Measurements from ENCODE around the gene TGFBR1.

The TGFBR1 gene

DNA sequence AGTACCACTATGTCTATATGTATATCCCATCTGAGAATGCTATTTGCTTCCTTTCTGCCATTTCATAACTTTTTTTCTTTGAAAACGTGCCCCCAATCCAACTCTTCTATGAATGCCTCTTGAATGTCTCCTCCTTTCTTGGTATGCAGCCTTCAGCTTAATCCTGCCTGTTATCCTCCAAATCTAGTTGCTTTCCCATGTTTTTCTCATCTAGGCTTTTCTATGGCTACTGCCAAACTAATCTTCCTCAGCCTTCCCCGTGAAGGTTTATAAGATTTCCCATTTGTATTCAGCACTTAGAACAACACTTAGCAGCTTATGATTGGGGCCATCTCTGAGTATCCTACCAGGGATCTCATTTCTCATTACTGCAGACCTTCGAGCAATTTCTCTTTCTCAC lies 2.5 kb downstream of the TGFBR1 start:
- DNase-seq (ENCODE audit: low spot score), result no peak

DNA sequence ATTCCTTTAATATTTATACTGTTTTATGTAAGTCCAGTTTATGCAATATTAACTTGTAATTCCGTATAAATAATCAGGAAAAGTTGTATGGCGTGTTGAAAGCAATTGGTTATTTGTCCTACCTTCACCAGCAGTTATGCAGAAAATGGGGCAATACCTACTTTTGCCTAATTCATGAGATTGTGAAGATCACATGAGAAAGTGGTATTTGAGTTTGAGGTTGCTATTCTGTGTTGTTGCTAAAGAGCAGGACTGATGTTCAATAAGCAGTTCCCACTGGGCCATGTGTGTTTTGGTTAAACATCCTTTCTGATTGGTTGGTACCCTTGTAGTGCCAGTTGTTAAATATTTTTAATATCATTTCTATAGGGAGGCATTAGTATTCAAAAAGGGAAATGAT lies 3.2 kb downstream of the TGFBR1 start:
- no peak for DNase-seq (ENCODE audit: low spot score)

DNA sequence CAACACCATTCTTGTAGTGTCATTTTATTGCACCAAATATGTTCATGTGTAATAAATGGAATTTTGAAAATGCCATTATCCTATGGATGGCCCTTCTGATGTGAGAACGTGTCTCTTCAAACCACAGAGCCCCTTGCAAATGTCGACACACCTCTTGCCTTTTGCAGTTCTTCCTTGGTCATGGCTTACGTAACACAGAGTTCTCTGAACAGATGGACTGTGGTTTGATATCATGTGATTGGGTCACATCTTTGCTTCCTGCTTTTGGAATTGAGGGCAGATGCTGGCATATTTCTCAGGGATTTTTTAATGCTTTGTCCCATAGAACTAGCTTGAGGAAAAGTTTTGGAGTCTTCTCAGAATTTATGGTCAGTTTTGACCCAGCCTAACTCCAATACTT lies 4.6 kb downstream of the TGFBR1 start:
- DNase-seq (ENCODE audit: low spot score), result peak; percentile 60

DNA sequence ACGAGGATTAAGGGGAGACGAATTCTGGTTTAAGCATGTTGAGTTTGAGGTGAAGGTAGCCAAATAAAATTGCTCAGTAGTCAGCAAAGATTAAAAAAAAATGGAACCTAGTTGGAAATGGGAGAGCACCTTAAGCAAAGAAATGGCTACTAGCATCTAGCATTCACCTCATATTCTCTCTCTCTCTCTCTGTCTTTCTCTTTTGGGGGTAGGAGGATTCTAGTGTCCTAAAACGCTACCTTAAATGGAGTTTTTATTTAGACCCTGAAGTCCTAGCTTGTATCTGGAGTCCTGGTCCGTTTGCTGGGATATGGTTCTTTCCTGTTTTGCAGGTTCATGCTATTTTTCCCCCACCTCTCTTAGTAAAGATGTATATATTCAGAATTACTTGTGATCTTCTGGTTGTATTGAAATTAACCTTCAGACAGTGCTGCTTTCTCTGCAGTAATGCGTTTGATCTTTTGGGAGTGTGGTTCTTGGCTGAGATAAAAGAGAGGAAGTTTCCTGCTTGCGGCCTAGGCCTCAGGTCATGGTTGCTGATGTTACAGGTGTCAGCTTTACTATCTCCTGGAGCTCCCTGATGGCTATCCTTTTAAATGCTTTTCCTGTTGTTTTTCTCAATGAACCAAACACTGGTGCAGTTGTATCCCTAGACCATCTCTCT lies 8.0 kb downstream of the TGFBR1 start:
- no peak for DNase-seq (ENCODE audit: low spot score)

GRCh38 chr9:99113414-99114048 lies 8.6 kb downstream of the TGFBR1 start:
- no peak for DNase-seq (ENCODE audit: low spot score)

DNA sequence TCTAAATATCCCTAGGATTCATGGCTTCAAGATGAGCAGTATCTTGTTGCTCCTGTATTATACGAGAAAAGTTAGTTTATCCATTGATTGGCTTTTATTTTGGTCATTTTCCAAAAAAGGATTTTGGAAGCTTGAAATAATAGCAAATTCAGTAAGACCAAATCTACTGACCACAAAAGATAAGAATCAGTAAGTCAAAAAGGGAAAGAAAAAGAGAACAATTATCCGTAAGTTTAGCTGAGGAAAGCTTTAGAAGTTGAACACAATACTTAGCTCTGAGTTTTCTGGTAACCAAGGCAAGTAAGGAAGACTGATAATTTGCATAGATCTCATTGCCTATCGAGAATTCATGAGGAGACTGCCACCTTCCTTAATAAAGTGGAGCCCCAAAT lies 9.1 kb downstream of the TGFBR1 start:
- DNase-seq (ENCODE audit: low spot score), result no peak

GRCh38 chr9:99114846-99115500 lies 10.1 kb downstream of the TGFBR1 start:
- DNase-seq (ENCODE audit: low spot score), result no peak

- no peak for DNase-seq (ENCODE audit: low spot score)
These were observed 11.1 kb downstream of the TGFBR1 start for GRCh38 chr9:99116003-99116411.

- DNase-seq (ENCODE audit: low spot score), result no peak
These were observed 14.0 kb downstream of the TGFBR1 start for GRCh38 chr9:99118782-99119466.

DNA sequence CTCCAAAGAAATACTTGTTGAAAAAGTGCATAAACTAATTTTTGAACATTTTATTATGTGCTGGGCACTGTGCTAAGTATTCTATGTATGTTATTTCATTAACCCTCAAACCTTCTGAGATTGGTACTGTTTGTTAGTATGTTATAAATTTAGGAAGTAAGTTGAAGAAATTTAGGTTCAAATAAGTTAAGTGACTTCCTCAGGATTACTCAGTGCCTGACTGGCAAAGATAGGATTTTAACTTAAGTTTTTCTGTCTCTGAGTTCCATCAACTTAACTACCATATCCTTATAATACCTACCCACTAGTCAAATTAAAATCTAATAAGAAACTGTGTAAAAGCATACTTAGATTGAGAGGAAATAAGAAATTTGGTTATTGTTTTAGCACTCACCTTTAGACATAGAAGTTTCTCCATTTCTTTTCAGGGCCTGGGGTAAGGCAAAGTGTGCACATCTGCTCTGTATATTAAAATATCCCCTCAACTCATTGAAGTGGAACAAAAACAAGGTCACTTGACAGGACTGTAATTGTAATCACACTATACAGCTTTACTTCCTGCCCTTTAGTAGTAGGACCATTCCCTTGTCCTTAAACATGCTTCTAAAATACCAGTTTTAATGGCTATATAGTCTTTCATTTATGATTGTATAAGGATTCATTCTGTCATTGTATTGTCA lies 15.2 kb downstream of the TGFBR1 start:
- no peak for DNase-seq (ENCODE audit: low spot score)

GRCh38 chr9:99121604-99122003 lies 16.7 kb downstream of the TGFBR1 start:
- DNase-seq (ENCODE audit: low spot score), result no peak

DNA sequence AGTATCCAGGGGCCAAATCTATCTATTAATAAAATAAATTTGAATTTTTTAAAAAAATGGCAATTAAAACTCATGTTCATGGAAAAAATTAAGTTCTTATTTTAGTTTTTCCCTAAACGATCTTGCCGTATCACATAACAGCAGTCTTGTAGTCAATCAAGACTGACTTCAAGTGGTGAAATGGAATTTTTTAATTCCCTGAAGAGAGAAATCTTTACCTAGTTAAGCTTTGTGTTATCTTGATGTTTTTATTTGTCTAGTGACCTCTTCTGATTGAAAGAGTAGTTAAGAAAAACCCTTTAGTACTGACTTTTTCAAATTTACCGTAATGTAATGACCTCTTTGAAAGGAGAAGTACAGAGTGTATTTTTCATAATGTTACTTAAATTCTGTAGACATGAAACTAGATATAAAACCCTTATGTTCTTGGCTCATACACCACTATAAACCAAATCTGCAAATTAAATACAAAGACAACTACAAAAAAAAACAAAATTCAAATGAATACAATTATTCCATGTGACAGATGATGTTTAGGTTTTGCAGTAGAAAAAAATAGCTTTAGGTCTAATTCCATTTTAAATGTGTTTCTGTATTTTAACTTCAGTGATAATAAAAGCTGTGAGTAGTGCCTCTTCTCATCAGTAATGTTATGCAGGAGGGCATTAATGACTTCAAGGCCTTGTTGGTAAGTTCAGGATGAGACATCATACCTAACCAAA lies 19.8 kb downstream of the TGFBR1 start:
- DNase-seq (ENCODE audit: low spot score), result no peak

- DNase-seq (ENCODE audit: low spot score), result no peak
These were observed 20.5 kb downstream of the TGFBR1 start for GRCh38 chr9:99125446-99125845.

DNA sequence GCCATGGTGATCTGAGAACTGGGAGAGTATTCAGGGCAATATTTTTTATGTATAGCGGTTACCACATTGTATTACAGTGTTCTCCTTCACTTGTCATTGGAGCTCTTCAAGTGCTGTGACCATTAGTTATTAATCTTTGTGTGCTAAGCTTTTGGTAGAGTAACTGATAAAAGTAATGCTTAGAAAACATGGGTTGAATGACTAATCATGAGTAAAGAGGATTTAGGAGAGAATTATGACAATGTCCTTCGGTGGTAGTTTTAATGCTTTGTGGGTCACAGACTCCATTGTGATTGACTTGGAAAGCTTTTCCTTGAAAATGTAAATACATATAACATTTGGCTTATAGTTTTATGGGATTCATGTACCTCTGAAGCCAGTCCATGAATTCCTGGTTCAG lies 21.4 kb downstream of the TGFBR1 start:
- DNase-seq (ENCODE audit: low spot score), result no peak

DNA sequence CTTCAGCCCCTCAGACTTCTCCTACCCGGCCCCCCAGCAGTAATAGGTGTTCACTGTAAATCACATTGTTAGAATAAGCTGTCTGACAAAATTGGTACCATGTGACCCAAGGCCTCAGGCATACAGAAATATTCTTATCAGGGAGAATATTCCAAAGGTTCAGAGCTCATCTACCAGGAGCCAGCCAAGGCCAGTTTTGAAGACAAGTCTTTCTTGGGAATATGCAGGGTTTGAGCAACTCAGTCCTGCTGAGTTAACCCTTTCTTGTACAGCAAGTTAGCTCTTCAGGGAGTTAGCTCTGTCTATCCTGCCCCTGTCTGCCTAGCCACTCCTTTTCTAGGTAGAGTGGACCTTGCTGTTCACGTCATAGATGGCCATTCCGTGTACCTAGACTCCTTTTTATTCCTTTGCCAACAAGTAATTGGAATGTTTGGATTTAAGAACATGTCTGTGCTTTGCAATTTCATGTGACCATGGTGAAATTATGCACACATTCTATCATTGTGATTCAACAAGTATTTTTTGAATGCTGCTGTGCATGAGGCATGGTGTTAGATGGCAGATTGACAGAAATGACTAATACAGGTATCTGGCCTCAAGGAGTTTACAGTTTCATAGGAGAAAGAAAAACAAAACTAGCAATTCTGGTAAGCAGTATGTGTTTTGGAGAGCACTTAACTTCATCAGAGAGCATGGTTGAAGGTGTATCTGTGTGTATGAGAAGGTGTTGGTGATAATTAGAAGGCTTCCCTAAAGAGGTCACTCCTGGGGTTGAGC lies 22.6 kb downstream of the TGFBR1 start:
- DNase-seq (ENCODE audit: low spot score), result no peak

DNA sequence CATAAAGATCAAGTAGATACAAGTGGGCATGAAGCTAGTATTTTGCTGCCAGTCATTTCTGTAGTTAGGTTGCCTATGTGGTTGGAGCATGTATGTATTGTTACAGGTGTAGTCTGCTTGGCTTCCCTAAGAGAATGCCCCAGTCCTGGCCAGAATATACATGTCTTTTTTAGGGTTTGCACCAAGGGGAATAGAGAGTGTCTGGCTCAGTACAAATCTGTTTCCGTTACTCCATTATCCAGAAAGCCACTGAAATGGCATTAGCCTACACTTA lies 23.2 kb downstream of the TGFBR1 start:
- DNase-seq (ENCODE audit: low spot score), result no peak

DNA sequence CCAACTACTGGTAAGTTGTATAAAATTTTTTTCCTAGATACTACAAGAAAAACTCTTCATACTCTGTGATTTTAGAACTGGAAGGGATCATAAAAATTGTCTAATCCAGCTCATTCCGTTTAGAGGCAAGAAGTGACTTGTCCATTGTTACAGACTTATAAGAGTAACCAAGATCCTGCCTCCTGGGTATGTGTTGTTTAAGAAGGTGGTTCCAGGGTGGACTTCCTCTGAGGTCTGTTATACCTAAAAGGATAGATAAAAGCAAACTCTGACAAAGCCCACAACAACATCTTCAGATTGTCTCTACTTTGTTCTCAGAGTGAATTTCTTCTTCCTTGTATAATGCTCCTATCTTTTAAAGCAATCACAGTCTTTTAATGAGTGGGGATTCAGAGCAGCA lies 24.2 kb downstream of the TGFBR1 start:
- DNase-seq (ENCODE audit: low spot score), result no peak

DNA sequence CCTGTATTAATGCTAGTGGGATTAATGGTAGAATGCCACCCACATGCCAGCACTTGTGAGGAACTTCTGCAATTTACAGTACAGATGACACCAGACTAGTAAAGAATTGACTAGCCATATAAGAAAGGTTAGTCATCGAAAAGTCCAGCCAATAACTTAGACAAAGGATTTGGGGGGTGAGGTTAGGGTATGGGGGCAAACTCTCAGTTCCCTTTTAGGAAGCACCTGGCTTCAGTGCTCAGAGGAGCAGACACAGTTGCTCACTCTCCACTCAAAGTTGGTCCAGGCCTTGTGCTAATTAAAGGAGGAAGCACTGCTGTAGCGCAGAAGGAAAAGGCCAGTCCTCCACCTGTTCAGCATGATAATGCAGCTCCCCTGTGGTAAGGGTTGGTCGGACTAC lies 25.2 kb downstream of the TGFBR1 start:
- DNase-seq (ENCODE audit: low spot score), result no peak

DNA sequence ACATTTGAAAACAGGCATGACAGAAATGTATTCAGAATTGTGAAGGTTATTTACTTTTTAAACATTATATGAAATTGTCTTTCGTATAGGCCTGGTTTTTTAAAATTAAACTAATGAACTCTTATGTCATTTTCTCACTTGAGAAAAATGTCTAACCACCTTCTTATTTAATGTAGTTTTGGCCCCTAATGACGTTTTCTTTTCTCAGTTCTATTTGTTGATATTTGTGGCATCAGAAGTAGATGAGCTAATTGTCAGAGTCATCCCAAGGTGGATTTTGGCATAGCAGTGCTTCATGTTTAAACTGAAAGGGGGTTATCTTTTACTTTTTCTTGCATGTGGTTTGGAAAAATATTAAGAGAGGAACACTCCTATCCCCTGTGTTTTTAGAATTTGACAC lies 28.2 kb downstream of the TGFBR1 start:
- DNase-seq (ENCODE audit: low spot score), result no peak

DNA sequence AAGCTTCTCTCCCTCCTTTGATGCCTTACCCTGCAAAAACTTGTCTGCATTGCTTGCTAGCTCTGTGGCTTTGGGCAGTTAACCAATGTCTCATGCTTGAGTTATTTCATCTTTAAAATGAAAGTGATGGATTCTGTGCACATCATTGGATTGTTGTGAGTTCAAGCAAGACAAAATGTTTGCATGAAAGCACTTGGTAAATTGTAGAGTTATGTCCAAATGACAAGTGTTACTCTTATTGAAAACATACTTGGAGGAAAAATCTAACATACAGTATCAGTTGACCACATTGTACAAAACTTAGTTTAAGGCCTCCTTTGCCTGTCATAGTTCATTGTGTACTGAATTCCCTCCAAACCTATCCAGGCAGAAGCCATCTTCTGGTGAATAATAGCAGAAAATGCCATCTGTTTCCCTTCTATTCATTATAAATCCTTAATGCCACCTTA lies 30.0 kb downstream of the TGFBR1 start:
- DNase-seq (ENCODE audit: low spot score), result no peak

DNA sequence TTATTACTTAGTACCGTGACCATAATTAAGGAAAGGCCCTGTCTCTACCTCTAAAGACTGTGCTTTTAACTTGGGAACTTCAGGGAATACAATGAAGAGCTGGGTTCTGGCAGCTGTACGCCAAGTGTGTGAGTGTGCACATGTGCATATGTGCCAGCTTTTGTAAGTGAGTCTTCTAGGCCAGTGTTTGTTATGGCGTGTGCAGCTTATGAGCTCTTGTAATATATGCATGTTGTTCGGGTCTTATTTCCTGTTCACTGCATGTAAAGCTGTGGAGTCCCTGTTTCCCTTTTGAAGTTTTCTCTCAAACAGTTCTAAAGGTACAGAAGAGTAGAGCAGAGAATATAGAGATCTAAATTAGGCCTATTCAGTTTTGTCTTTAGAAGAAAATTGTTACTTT lies 30.5 kb downstream of the TGFBR1 start:
- DNase-seq (ENCODE audit: low spot score), result no peak
